ENCODE data around the gene LLGL1. TPM values are rescaled to one million over a fixed set of nuclear protein-coding genes. Genes with fewer than 3 reads are reported as not detected.

Gene LLGL1
- total RNA-seq, 2 experiments from 2014 or later = 23.8 to 24.8 TPM

DNA sequence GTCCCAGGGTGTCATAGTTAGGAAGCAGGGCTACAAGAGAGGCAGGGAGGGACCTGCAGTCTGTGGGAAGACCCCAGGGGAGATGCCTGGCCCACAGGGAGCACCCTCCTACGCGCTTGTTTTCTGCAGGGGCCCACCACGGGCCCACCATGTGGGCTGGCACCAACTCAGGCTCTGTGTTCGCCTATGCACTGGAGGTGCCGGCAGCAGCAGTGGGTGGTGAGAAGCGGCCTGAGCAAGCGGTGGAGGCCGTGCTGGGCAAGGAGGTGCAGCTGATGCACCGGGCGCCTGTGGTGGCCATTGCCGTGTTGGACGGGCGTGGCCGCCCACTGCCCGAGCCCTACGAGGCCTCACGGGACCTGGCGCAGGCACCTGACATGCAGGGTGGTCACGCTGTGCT, 15.0 kb downstream of the LLGL1 start:
- CTCF ChIA-PET = no interaction called here
- peaks cover 3% of the 10 kb centered on the region for H3K36me3 Mint-ChIP-seq
- H3K27ac Mint-ChIP-seq = no peak overlapping the region

GRCh38 chr17:18241229-18241871, 15.9 kb downstream of the LLGL1 start:
- Mint-ChIP-seq H3K36me3 (peaks cover 7% of the 10 kb centered on the region), H3K4me1 (no peaks in the 10 kb centered on the region), H3K27ac (no peak overlapping the region), H3K9me3 (ENCODE audit: low read depth) (no peaks in the 10 kb centered on the region), H3K27me3 (no peaks in the 10 kb centered on the region), H3K4me3 (no peak overlapping the region)
- CTCF ChIA-PET = interaction anchor here (1.1 kb wide), 1 partner anchor 24 kb away, joined by 4 read pairs; no protein-coding TSS in a partner anchor
- ATAC-seq = no peak
- DNase-seq = no peak

More for the DNA sequence above, 15.0 kb downstream of the LLGL1 start:
- no peaks in the 10 kb centered on the region for H3K27me3 Mint-ChIP-seq
- ATAC-seq (no peak), DNase-seq (no peak)
- H3K4me3 Mint-ChIP-seq = no peak overlapping the region
- no peaks in the 10 kb centered on the region for H3K4me1 Mint-ChIP-seq
- no peaks in the 10 kb centered on the region for H3K9me3 Mint-ChIP-seq (ENCODE audit: low read depth)

DNA sequence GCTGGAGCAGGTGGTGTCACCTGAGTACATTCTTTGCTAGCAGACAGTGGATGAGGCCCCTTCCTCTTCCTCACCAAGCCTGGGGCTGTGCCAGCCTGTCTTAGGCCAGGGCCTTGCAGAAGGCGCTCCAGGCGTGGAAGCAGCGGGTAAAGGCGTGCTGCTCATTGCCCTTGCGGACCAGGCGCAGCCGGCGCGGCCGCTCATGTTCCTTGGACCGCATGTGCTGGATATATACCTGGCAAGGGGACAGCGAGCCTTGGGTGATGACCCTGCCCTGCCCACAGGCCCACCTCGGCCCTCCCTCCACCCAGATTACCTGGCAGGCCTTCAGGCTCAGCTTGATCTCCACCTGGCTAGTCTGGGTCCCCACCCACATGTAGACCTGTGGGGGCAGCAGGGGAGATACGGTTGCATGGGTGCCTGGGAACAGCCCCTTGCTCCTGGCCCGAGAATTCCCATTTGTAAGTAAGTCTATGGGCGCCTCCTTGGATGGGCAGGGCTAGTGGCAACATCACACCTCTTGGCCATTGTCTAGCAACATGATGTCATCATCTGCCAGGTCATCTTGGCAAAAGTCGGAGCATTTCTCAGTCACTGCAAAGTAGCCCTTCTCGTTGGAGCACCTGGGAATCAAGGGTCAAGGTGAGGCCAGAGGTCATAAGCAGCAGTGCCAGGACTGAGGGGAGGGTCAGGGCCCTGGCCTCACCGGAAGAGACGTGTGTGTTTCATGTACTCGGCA, 19.8 kb downstream of the LLGL1 start:
- no peak overlapping the region for H3K4me3 Mint-ChIP-seq
- no peak for ATAC-seq
- H3K4me1 Mint-ChIP-seq = peaks cover 2% of the 10 kb centered on the region
- CTCF ChIA-PET = interaction anchor here (0.9 kb wide), 1 partner anchor 24 kb away, joined by 3 read pairs; no protein-coding TSS in a partner anchor
- DNase-seq = no peak
- no peaks in the 10 kb centered on the region for H3K27me3 Mint-ChIP-seq
- no peaks in the 10 kb centered on the region for H3K9me3 Mint-ChIP-seq (ENCODE audit: low read depth)
- no peak overlapping the region for H3K27ac Mint-ChIP-seq
- H3K36me3 Mint-ChIP-seq = peaks cover 18% of the 10 kb centered on the region

GRCh38 chr17:18246109-18246725, 20.8 kb downstream of the LLGL1 start:
- no peak for DNase-seq
- no peak overlapping the region for H3K4me3 Mint-ChIP-seq
- H3K9me3 Mint-ChIP-seq (ENCODE audit: low read depth) = no peaks in the 10 kb centered on the region
- CTCF ChIA-PET = interaction anchor here (0.6 kb wide), 1 partner anchor 19 kb away, joined by 3 read pairs; no protein-coding TSS in a partner anchor
- no peak for ATAC-seq
- H3K27me3 Mint-ChIP-seq = no peaks in the 10 kb centered on the region
- H3K4me1 Mint-ChIP-seq = peaks cover 2% of the 10 kb centered on the region
- H3K27ac Mint-ChIP-seq = no peak overlapping the region
- H3K36me3 Mint-ChIP-seq = peaks cover 18% of the 10 kb centered on the region

- ATAC-seq = peak; percentile 43
- Mint-ChIP-seq H3K27ac (no peak overlapping the region), H3K4me1 (peaks cover 2% of the 10 kb centered on the region), H3K36me3 (peaks cover 24% of the 10 kb centered on the region), H3K27me3 (no peaks in the 10 kb centered on the region), H3K9me3 (ENCODE audit: low read depth) (no peaks in the 10 kb centered on the region), H3K4me3 (no peak overlapping the region)
- peak; percentile 61 for DNase-seq
- CTCF ChIA-PET = interaction anchor here (0.6 to 2.2 kb wide), 7 partner anchors 14 to 85 kb away, joined by 3 to 8 read pairs (median 3); partner anchors contain the start of gene LLGL1
These were observed 21.6 kb downstream of the LLGL1 start for GRCh38 chr17:18246880-18247612.

DNA sequence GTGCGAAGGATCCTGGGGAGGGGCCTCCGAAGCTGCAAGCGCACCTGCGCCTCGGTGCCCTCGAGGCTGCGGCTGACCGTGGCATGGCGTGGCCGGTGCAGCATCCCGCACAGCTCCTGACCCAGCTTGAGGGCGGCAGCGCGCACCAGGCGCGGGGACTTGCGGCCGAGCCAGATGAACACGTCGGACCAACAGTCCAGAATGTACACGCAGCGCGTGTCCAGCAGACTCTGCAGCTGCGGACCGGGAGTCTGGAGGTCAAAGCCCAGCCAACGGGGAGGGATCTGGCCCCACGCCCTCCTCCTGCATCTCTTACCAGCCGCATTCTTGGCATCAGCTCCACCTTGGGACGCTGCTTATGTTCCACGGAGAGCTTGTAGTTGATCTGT, 22.2 kb downstream of the LLGL1 start:
- Mint-ChIP-seq H3K27me3 (no peaks in the 10 kb centered on the region), H3K4me3 (no peak overlapping the region), H3K36me3 (peaks cover 27% of the 10 kb centered on the region), H3K27ac (no peak overlapping the region), H3K9me3 (ENCODE audit: low read depth) (no peaks in the 10 kb centered on the region), H3K4me1 (peaks cover 2% of the 10 kb centered on the region)
- CTCF ChIA-PET = interaction anchor here (0.8 to 2.2 kb wide), 6 partner anchors 15 to 85 kb away, joined by 3 to 8 read pairs (median 3); partner anchors contain the start of gene LLGL1
- DNase-seq (no peak), ATAC-seq (no peak)

- ATAC-seq (peak; percentile 83), DNase-seq (peak; percentile 81)
- no peaks in the 10 kb centered on the region for H3K27me3 Mint-ChIP-seq
- H3K9me3 Mint-ChIP-seq (ENCODE audit: low read depth) = no peaks in the 10 kb centered on the region
- no peak overlapping the region for H3K27ac Mint-ChIP-seq
- no peak overlapping the region for H3K4me3 Mint-ChIP-seq
- peaks cover 33% of the 10 kb centered on the region for H3K36me3 Mint-ChIP-seq
- H3K4me1 Mint-ChIP-seq = peaks cover 2% of the 10 kb centered on the region
- CTCF ChIA-PET = interaction anchor here (0.9 to 2.2 kb wide), 6 partner anchors 9 to 84 kb away, joined by 3 to 9 read pairs (median 5); partner anchors contain the start of gene MIEF2
These were observed 22.9 kb downstream of the LLGL1 start for GRCh38 chr17:18248300-18248731.

DNA sequence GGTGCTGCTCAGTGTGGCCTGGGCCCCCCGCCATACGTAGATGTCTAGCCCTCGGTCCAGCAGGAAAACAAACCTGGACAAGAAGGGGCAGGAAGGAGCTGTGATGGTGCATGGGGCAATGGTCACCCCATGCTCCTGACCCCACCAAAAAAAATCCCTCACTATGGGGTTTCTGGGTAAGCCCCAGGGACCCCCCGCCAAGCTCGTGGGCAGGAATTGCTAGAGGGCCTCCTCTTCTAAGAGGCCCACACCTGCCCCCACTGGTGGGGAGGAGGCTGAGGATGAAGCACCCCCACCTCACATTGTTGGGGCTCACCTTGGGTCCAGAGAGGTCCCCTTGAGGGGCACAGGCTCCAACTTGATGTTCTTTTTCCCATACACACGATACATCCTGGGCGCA, 23.4 kb downstream of the LLGL1 start:
- Mint-ChIP-seq H3K27me3 (no peaks in the 10 kb centered on the region), H3K27ac (no peak overlapping the region)

GRCh38 chr17:18250259-18250658, 24.8 kb downstream of the LLGL1 start:
- H3K36me3 Mint-ChIP-seq = peaks cover 38% of the 10 kb centered on the region
- H3K4me3 Mint-ChIP-seq = no peak overlapping the region
- ATAC-seq (no peak), DNase-seq (no peak)
- CTCF ChIA-PET = no interaction called here
- no peaks in the 10 kb centered on the region for H3K27me3 Mint-ChIP-seq
- no peak overlapping the region for H3K27ac Mint-ChIP-seq
- H3K9me3 Mint-ChIP-seq (ENCODE audit: low read depth) = no peaks in the 10 kb centered on the region
- peaks cover 2% of the 10 kb centered on the region for H3K4me1 Mint-ChIP-seq

More for the DNA sequence above, 23.4 kb downstream of the LLGL1 start:
- DNase-seq = no peak
- Mint-ChIP-seq H3K9me3 (ENCODE audit: low read depth) (no peaks in the 10 kb centered on the region), H3K4me3 (no peak overlapping the region), H3K36me3 (peaks cover 36% of the 10 kb centered on the region), H3K4me1 (peaks cover 2% of the 10 kb centered on the region)
- no peak for ATAC-seq
- CTCF ChIA-PET = interaction anchor here (0.9 to 2.2 kb wide), 5 partner anchors 8 to 84 kb away, joined by 4 to 9 read pairs (median 5); partner anchors contain the start of gene MIEF2

DNA sequence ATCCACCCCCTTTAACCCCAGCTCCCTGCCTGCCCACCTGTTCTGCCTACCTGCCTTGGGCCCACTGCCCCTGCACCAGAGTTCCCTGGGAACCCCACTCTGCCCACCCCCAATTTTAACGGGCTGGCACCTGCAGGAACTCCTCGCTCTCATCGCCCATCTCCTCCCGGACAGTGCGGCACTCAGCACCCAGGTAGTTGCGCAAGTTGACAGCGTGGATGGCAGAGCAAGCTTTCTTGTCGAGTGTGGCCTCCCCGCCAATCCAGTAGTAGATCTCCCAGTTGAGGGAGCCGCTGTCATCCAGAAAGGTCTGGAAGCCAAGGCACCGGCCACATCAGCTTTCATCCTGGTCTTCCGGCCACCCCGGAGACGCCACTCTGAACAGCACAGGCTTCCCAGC, 25.3 kb downstream of the LLGL1 start:
- ATAC-seq = no peak
- Mint-ChIP-seq H3K4me1 (peaks cover 4% of the 10 kb centered on the region), H3K27me3 (no peaks in the 10 kb centered on the region), H3K9me3 (ENCODE audit: low read depth) (no peaks in the 10 kb centered on the region), H3K4me3 (no peak overlapping the region), H3K36me3 (peaks cover 34% of the 10 kb centered on the region), H3K27ac (no peak overlapping the region)
- DNase-seq = no peak
- CTCF ChIA-PET = no interaction called here

DNA sequence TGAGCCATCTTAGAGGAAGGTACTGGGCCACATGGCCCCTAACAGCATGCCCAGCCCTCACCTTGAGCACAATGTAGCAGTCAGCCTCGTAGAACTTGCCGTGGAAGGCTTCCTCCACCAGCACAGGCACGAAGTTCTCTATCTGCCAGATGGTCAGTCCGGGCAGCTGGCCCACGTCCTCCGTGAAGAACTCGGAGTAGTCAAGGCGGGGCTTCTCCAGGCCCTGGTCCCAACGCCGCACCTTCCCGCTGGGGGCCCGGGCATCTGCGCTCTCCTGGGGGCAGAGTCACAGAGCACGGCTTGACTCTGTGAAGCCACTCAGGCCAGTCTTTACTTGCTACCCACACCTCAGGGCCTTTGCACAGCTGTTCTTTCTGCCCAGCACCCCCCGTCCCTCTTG, 25.8 kb downstream of the LLGL1 start:
- no peaks in the 10 kb centered on the region for H3K9me3 Mint-ChIP-seq (ENCODE audit: low read depth)
- no peak for ATAC-seq
- no peak overlapping the region for H3K27ac Mint-ChIP-seq
- peaks cover 8% of the 10 kb centered on the region for H3K4me1 Mint-ChIP-seq
- CTCF ChIA-PET = no interaction called here
- H3K27me3 Mint-ChIP-seq = no peaks in the 10 kb centered on the region
- H3K4me3 Mint-ChIP-seq = no peak overlapping the region
- no peak for DNase-seq
- H3K36me3 Mint-ChIP-seq = peaks cover 35% of the 10 kb centered on the region

DNA sequence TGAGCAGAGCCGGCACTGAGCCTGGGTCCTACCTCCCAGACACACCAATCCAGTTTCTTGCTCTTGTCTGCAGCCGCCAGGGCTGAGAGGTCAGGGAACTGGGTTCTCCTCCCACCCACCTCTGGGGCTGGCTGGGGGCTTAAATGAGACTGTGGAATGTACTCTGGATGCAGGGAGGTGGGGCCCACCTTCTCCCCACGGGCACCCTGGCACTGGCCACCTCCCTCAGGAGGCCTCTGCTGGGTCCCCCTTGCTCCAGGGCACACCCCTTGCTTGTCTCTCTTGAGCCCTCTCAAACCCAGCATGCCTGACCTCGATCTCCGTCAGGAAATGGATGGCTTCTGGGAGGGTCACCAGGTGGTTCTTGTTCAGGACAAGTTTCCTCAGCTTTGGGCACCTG, 26.7 kb downstream of the LLGL1 start:
- Mint-ChIP-seq H3K9me3 (ENCODE audit: low read depth) (no peaks in the 10 kb centered on the region), H3K36me3 (peaks cover 34% of the 10 kb centered on the region), H3K4me3 (no peak overlapping the region), H3K27me3 (no peaks in the 10 kb centered on the region), H3K27ac (no peak overlapping the region), H3K4me1 (peaks cover 16% of the 10 kb centered on the region)
- DNase-seq (no peak), ATAC-seq (no peak)
- CTCF ChIA-PET = no interaction called here
